BLaER1 (cell line): ENCODE measurements around the gene ISOC2.

Source experiments
- H3K27ac ChIP-seq: shearing (Covaris generic); formaldehyde crosslinking; 2 replicates; pipeline ENCODE4 v1.8.1; 2022
- H3K27me3 ChIP-seq: shearing (Covaris generic); formaldehyde crosslinking; 2 replicates; pipeline ENCODE4 v1.8.1; 2022
- H3K36me3 ChIP-seq: shearing (Covaris generic); formaldehyde crosslinking; 2 replicates; pipeline ENCODE4 v1.8.1; 2022
- H3K4me1 ChIP-seq: shearing (Covaris generic); formaldehyde crosslinking; 2 replicates; pipeline ENCODE4 v1.8.1; 2022
- H3K4me2 ChIP-seq: shearing (Covaris generic); formaldehyde crosslinking; 2 replicates; pipeline ENCODE4 v1.8.1; 2022
- H3K4me3 ChIP-seq: shearing (Covaris generic); formaldehyde crosslinking; 2 replicates; pipeline ENCODE4 v1.8.1; 2022
- H3K9ac ChIP-seq: shearing (Covaris generic); formaldehyde crosslinking; 2 replicates; pipeline ENCODE4 v1.8.1; 2022
- H3K9me3 ChIP-seq: shearing (Covaris generic); formaldehyde crosslinking; 2 replicates; pipeline ENCODE4 v1.8.1; 2022
- H4K20me1 ChIP-seq: shearing (Covaris generic); formaldehyde crosslinking; 2 replicates; pipeline ENCODE4 v1.8.1; 2022
- Cebpa-rat ChIP-seq: shearing (Covaris generic); IDR thresholded peaks from 2 replicates; pipeline ENCODE4 v1.8.1; 2022

ISOC2 gene

GRCh38 chr19:55459950-55460657 is 1.3 kb downstream of the ISOC2 start:
- peaks cover 18% of the 10 kb centered on the region for H3K36me3 ChIP-seq
- H3K4me2 ChIP-seq: peak overlapping the region; percentile 94
- H3K4me1 ChIP-seq: peaks cover 61% of the 10 kb centered on the region
- H3K9ac ChIP-seq: 0 out of 2 replicates have a peak overlapping the region, but pooled peaks have one; percentile 94
- TF ChIP-seq Cebpa-rat: no peak
- H3K27me3 ChIP-seq: no peaks in the 10 kb centered on the region
- H3K4me3 ChIP-seq: peak overlapping the region; percentile 92; the same call in 1 of the 2 replicates
- peak overlapping the region; percentile 18; the same call in 1 of the 2 replicates for H3K27ac ChIP-seq
- no peaks in the 10 kb centered on the region for H3K9me3 ChIP-seq
- H4K20me1 ChIP-seq: peaks cover 54% of the 10 kb centered on the region

GRCh38 chr19:55459551-55459949 is 1.9 kb downstream of the ISOC2 start:
- Histone ChIP-seq H4K20me1 (peaks cover 60% of the 10 kb centered on the region), H3K4me2 (peak overlapping the region; percentile 94), H3K27ac (peak overlapping the region; percentile 18; the same call in 1 of the 2 replicates), H3K36me3 (peaks cover 22% of the 10 kb centered on the region), H3K9me3 (no peaks in the 10 kb centered on the region), H3K4me3 (no peak overlapping the region), H3K27me3 (no peaks in the 10 kb centered on the region), H3K9ac (0 out of 2 replicates have a peak overlapping the region, but pooled peaks have one; percentile 34), H3K4me1 (peaks cover 61% of the 10 kb centered on the region)
- TF ChIP-seq Cebpa-rat: no peak

GRCh38 chr19:55457683-55458457 is 3.6 kb downstream of the ISOC2 start:
- Histone ChIP-seq H4K20me1 (peaks cover 76% of the 10 kb centered on the region), H3K9me3 (no peaks in the 10 kb centered on the region; the same call in 1 of the 2 replicates), H3K4me3 (no peak overlapping the region), H3K4me2 (no peak overlapping the region), H3K36me3 (peaks cover 28% of the 10 kb centered on the region), H3K27me3 (peaks cover 13% of the 10 kb centered on the region), H3K9ac (no peak overlapping the region), H3K4me1 (peaks cover 48% of the 10 kb centered on the region), H3K27ac (no peak overlapping the region)
- no peak for TF ChIP-seq Cebpa-rat

GRCh38 chr19:55456347-55456746 is 5.1 kb downstream of the ISOC2 start:
- Histone ChIP-seq H4K20me1 (peaks cover 84% of the 10 kb centered on the region), H3K4me1 (peaks cover 47% of the 10 kb centered on the region), H3K27me3 (peaks cover 29% of the 10 kb centered on the region), H3K36me3 (peaks cover 28% of the 10 kb centered on the region), H3K4me2 (no peak overlapping the region), H3K9me3 (no peaks in the 10 kb centered on the region; the same call in 1 of the 2 replicates), H3K9ac (no peak overlapping the region), H3K27ac (no peak overlapping the region), H3K4me3 (no peak overlapping the region)
- TF ChIP-seq Cebpa-rat: no peak

- Histone ChIP-seq H3K9me3 (no peaks in the 10 kb centered on the region; the same call in 1 of the 2 replicates), H3K36me3 (peaks cover 28% of the 10 kb centered on the region), H4K20me1 (peaks cover 82% of the 10 kb centered on the region), H3K9ac (no peak overlapping the region), H3K27me3 (peaks cover 35% of the 10 kb centered on the region), H3K4me3 (no peak overlapping the region), H3K4me2 (no peak overlapping the region), H3K27ac (no peak overlapping the region), H3K4me1 (peaks cover 41% of the 10 kb centered on the region)
- no peak for TF ChIP-seq Cebpa-rat
Measured at GRCh38 chr19:55455576-55456235, 5.7 kb downstream of the ISOC2 start.

GRCh38 chr19:55454787-55455243 is 6.6 kb downstream of the ISOC2 start:
- no peak overlapping the region for H3K4me2 ChIP-seq
- no peak overlapping the region for H3K4me3 ChIP-seq
- TF ChIP-seq Cebpa-rat: no peak
- peaks cover 28% of the 10 kb centered on the region for H3K36me3 ChIP-seq
- H4K20me1 ChIP-seq: peaks cover 73% of the 10 kb centered on the region
- peaks cover 44% of the 10 kb centered on the region for H3K27me3 ChIP-seq
- no peaks in the 10 kb centered on the region; the same call in 1 of the 2 replicates for H3K9me3 ChIP-seq
- peaks cover 33% of the 10 kb centered on the region for H3K4me1 ChIP-seq
- no peak overlapping the region for H3K9ac ChIP-seq
- H3K27ac ChIP-seq: no peak overlapping the region

GRCh38 chr19:55453511-55454260 is 7.8 kb downstream of the ISOC2 start:
- no peak overlapping the region for H3K9ac ChIP-seq
- H3K27ac ChIP-seq: no peak overlapping the region
- H4K20me1 ChIP-seq: peaks cover 62% of the 10 kb centered on the region
- no peak overlapping the region for H3K4me3 ChIP-seq
- H3K9me3 ChIP-seq: no peaks in the 10 kb centered on the region; the same call in 1 of the 2 replicates
- TF ChIP-seq Cebpa-rat: no peak
- H3K4me1 ChIP-seq: peaks cover 23% of the 10 kb centered on the region
- H3K4me2 ChIP-seq: no peak overlapping the region
- peaks cover 53% of the 10 kb centered on the region for H3K27me3 ChIP-seq
- peaks cover 28% of the 10 kb centered on the region for H3K36me3 ChIP-seq

GRCh38 chr19:55452749-55453346 is 8.6 kb downstream of the ISOC2 start:
- TF ChIP-seq Cebpa-rat: no peak
- Histone ChIP-seq H3K4me2 (peak overlapping the region; percentile 89), H4K20me1 (peaks cover 54% of the 10 kb centered on the region), H3K27me3 (peaks cover 53% of the 10 kb centered on the region), H3K36me3 (peaks cover 28% of the 10 kb centered on the region), H3K4me1 (peaks cover 15% of the 10 kb centered on the region), H3K9me3 (no peaks in the 10 kb centered on the region; the same call in 1 of the 2 replicates), H3K4me3 (peak overlapping the region; percentile 62), H3K9ac (no peak overlapping the region), H3K27ac (no peak overlapping the region)
